ENCODE measurements around the gene DHODH. TPM values are rescaled to one million over a fixed set of nuclear protein-coding genes. Genes with fewer than 3 reads are reported as not detected.

The DHODH gene
- total and polyA plus RNA-seq, 2 donors (not counting 3 experiments of a cell fraction or from before 2014, with no cell fraction given), result 5.8 to 9.2 TPM

DNA sequence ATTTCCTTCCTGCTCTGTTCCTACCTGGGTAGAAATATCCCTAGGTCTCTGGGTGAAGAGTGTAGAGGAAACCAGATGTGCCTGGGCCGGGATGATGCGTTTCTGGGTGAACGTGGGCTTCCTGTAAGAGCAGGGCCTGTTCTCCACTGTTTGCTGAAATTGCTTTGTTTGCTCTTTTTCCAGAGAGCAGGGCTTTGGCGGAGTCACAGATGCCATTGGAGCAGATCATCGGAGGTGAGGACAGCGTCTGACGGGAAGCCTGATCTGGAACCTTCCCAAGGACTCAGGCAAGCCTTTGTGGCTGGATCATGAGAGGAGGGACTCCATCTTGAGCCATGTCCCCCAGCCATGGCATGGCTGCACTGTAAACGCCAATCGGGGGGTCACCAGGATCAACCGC is 15.4 kb downstream of the DHODH start:
- dilution Hi-C loops (cut with MboI; ENCODE audit: extremely low pct_ligation_motif_present, low sequenced_read_pairs) (no loop called here), intact Hi-C loops (cut with micrococcal nuclease) (no loop called here)
- Histone ChIP-seq H3K4me1 (ENCODE audit: control insufficient read depth, extremely low read depth, insufficient read depth, low read length) (no peaks in the 10 kb centered on the region), H3K9ac (replicated peaks; ENCODE audit: extremely low read depth, insufficient read depth, low read length) (no peak overlapping the region), H3K36me3 (ENCODE audit: control insufficient read depth in 2 of 2, extremely low read depth in 1 of 2, insufficient read depth in 2 of 2, low read length in 2 of 2) (peaks cover 0 to 10% of the 10 kb centered on the region in 2 experiments), H4K20me1 (replicated peaks; ENCODE audit: control insufficient read depth, extremely low read depth, insufficient read depth, low read length) (no peaks in the 10 kb centered on the region), H3K27ac (ENCODE audit: insufficient read depth, low read depth, low read length) (no peak overlapping the region), H3K4me3 (replicated peaks in 1 of 3; ENCODE audit: insufficient read depth in 1 of 3, low read depth in 1 of 3, low read length in 3 of 3) (no peak overlapping the region), H3K79me2 (ENCODE audit: control insufficient read depth, insufficient read depth, low read length) (no peaks in the 10 kb centered on the region), H3K27me3 (ENCODE audit: control insufficient read depth in 2 of 2, insufficient read depth in 2 of 2, low read length in 2 of 2) (no peaks in the 10 kb centered on the region), H3K9me1 (replicated peaks; ENCODE audit: control insufficient read depth, extremely low read depth, insufficient read depth, low read length) (no peaks in the 10 kb centered on the region), H3K4me2 (ENCODE audit: insufficient read depth, low read length) (no peak overlapping the region), H3K9me3 (replicated peaks; ENCODE audit: control insufficient read depth, insufficient read depth, low read length) (no peaks in the 10 kb centered on the region), H2AFZ (ENCODE audit: low read depth, low read length) (no peak overlapping the region)
- ChIA-PET POLR2A (no interaction called here), CTCF (no interaction called here)
- DNase-seq (ENCODE audit: low read depth, low spot score) (no peak), FAIRE-seq (no peak)
- no TSS peak for BruUV-seq (replicated peaks)
- TF ChIP-seq, protein P1, sequence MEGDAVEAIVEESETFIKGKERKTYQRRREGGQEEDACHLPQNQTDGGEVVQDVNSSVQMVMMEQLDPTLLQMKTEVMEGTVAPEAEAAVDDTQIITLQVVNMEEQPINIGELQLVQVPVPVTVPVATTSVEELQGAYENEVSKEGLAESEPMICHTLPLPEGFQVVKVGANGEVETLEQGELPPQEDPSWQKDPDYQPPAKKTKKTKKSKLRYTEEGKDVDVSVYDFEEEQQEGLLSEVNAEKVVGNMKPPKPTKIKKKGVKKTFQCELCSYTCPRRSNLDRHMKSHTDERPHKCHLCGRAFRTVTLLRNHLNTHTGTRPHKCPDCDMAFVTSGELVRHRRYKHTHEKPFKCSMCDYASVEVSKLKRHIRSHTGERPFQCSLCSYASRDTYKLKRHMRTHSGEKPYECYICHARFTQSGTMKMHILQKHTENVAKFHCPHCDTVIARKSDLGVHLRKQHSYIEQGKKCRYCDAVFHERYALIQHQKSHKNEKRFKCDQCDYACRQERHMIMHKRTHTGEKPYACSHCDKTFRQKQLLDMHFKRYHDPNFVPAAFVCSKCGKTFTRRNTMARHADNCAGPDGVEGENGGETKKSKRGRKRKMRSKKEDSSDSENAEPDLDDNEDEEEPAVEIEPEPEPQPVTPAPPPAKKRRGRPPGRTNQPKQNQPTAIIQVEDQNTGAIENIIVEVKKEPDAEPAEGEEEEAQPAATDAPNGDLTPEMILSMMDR (IDR thresholded peaks at IDR 0.05; ENCODE audit: extremely low read depth in 1 of 2, insufficient read depth in 1 of 2, low read depth in 1 of 2, low read length in 2 of 2), result no peak

DNA sequence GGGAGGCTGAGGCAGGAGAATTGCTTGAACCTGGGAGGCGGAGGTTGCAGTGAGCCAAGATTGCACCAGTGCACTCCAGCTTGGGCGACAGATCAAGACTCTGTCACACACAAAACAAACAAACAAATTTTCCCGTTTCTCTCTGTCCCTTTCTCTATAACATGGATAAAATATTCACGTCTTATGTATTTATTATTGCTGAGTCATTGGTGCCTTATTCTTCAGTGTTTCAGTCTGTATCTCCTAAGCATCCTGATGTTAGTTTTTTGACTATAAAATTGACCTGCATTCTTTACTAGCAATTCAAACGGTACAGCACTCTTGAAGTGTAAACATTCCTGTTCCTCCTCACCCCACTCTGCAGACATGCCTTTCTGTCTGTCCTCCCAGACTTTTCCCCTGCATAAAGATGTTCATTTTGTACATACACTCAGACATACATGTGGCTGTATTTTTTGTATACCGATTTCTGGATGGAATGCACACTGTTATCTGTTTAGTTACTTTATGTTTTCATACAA is 16.4 kb downstream of the DHODH start:
- CTCF ChIA-PET, result no interaction called here
- no peaks in the 10 kb centered on the region for H3K4me1 ChIP-seq (ENCODE audit: control insufficient read depth, extremely low read depth, insufficient read depth, low read length)
- intact Hi-C loops (cut with micrococcal nuclease), result no loop called here
- peaks cover 0 to 10% of the 10 kb centered on the region in 2 experiments for H3K36me3 ChIP-seq (ENCODE audit: control insufficient read depth in 2 of 2, extremely low read depth in 1 of 2, insufficient read depth in 2 of 2, low read length in 2 of 2)
- no peak overlapping the region for H2AFZ ChIP-seq (ENCODE audit: low read depth, low read length)
- no peak overlapping the region for H3K4me2 ChIP-seq (ENCODE audit: insufficient read depth, low read length)
- dilution Hi-C loops (cut with MboI; ENCODE audit: extremely low pct_ligation_motif_present, low sequenced_read_pairs), result no loop called here
- no peak overlapping the region for H3K4me3 ChIP-seq (replicated peaks in 1 of 3; ENCODE audit: insufficient read depth in 1 of 3, low read depth in 1 of 3, low read length in 3 of 3)
- no peaks in the 10 kb centered on the region for H3K9me3 ChIP-seq (replicated peaks; ENCODE audit: control insufficient read depth, insufficient read depth, low read length)
- no peaks in the 10 kb centered on the region for H3K79me2 ChIP-seq (ENCODE audit: control insufficient read depth, insufficient read depth, low read length)
- TF ChIP-seq EZH2 (IDR thresholded peaks at IDR 0.05; ENCODE audit: borderline replicate concordance, low read depth, low read length, severe bottlenecking), result no peak
- TF ChIP-seq, protein P2, sequence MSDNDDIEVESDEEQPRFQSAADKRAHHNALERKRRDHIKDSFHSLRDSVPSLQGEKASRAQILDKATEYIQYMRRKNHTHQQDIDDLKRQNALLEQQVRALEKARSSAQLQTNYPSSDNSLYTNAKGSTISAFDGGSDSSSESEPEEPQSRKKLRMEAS (IDR thresholded peaks at IDR 0.05; ENCODE audit: insufficient read depth, insufficient read length), result no peak
- TF ChIP-seq MYC (IDR thresholded peaks at IDR 0.05; ENCODE audit: low read depth, low read length), result no peak
- POLR2A ChIA-PET, result no interaction called here
- no peaks in the 10 kb centered on the region for H3K9me1 ChIP-seq (replicated peaks; ENCODE audit: control insufficient read depth, extremely low read depth, insufficient read depth, low read length)
- FAIRE-seq, result no peak
- H4K20me1 ChIP-seq (replicated peaks; ENCODE audit: control insufficient read depth, extremely low read depth, insufficient read depth, low read length), result no peaks in the 10 kb centered on the region
- DNase-seq (ENCODE audit: low read depth, low spot score), result no peak
- BruUV-seq (replicated peaks), result no TSS peak
- no peak overlapping the region for H3K27ac ChIP-seq (ENCODE audit: insufficient read depth, low read depth, low read length)
- H3K9ac ChIP-seq (replicated peaks; ENCODE audit: extremely low read depth, insufficient read depth, low read length), result no peak overlapping the region
- no peaks in the 10 kb centered on the region for H3K27me3 ChIP-seq (ENCODE audit: control insufficient read depth in 2 of 2, insufficient read depth in 2 of 2, low read length in 2 of 2)
